ENCODE data around the gene AGBL4.
A peak's percentile ranks its signal among the peaks of the same experiment; 100 is the strongest.

Gene AGBL4

DNA sequence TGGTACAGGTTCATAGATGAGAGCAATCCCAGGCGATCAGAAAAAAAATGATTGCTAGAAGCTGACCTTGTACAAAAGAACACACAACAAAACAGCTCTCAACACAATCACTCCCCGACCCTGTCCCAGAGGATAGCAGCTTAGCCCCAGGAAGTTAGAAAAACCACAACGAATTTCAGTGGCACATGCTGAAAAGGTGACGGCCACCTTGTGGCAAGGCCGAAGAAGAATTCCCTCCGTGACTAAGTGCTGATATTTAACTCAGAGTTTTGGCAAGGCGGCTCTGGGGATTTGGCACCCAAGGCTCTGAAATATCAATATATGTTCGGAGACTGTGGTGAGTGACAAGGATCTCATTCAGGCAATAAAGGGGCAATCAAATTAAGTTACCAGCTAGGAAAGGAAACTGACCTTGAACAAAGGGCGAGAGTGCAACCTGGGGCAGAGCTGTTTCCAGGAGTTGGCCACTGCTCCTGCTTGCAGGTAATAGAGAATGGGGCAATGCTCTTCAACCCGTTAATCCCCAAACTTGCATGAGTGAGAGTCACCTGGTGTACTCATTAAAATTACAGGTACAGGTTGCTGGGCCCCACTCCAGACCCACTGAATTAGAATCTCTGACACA, 1343.2 kb downstream of the AGBL4 start:
- TF ChIP-seq CTCF (IDR thresholded peaks at IDR 0.05; ENCODE audit: low read depth, low read length) = no peak

GRCh38 chr1:48679859-48680258, 1343.9 kb downstream of the AGBL4 start:
- no peak for TF ChIP-seq CTCF (IDR thresholded peaks at IDR 0.05; ENCODE audit: low read depth, low read length)
- DNase-seq (ENCODE audit: extremely low read depth, low read depth) = no peak

More for the DNA sequence above, 1343.2 kb downstream of the AGBL4 start:
- no peak for DNase-seq (ENCODE audit: extremely low read depth, low read depth)

- no peak for TF ChIP-seq CTCF (IDR thresholded peaks at IDR 0.05; ENCODE audit: low read depth, low read length)
- DNase-seq (ENCODE audit: extremely low read depth, low read depth) = no peak
Measured at GRCh38 chr1:48678710-48679505, 1344.8 kb downstream of the AGBL4 start.

GRCh38 chr1:48677306-48678287, 1346.2 kb downstream of the AGBL4 start:
- peak; percentile 74 for TF ChIP-seq CTCF (IDR thresholded peaks at IDR 0.05; ENCODE audit: low read depth, low read length)
- DNase-seq (ENCODE audit: extremely low read depth, low read depth) = peak; percentile 18

DNA sequence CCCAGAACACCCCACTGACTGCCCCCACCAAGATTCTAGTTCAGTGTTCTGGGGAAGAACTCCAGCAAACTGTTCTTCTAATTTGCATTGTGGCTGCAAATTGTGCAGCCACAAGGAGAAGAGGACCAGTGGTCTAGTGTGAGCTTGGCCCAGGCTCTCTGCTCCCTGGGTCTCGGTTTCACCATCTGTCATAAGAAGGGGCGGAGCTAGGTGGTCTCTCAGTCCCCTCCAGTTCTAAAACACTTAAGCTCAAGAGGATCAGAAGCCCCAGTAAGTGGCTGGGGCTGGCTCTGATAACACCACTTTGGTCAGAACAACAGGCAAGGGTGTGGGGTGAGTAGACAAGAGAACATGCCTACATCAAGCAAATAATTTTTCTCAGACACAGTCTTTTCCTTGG, 1346.9 kb downstream of the AGBL4 start:
- no peak for DNase-seq (ENCODE audit: extremely low read depth, low read depth)
- TF ChIP-seq CTCF (IDR thresholded peaks at IDR 0.05; ENCODE audit: low read depth, low read length) = no peak

- no peak for DNase-seq (ENCODE audit: extremely low read depth, low read depth)
- TF ChIP-seq CTCF (IDR thresholded peaks at IDR 0.05; ENCODE audit: low read depth, low read length) = no peak
Measured at GRCh38 chr1:48676376-48676775, 1347.4 kb downstream of the AGBL4 start.

Measured in AG09319 (cell line).